Thymus (tissue), 2 donors: ENCODE data around the gene S100A3. TPM values are rescaled to one million over a fixed set of nuclear protein-coding genes. Genes with fewer than 3 reads are reported as not detected.

Experiments
- polyA plus RNA-seq: library from polyadenylated mRNA; stranded (reverse); fragments of 200-250 nt; gene quantifications from one replicate; pipeline ENCODE4 v1.2.3, GENCODE V29; 2013
- total RNA-seq: library from RNA; stranded (reverse); fragments of 120-200 nt; gene quantifications from one replicate; pipeline ENCODE4 v1.2.4, GENCODE V29; 2013
- donor health status: healthy.

S100A3 gene
- total and polyA plus RNA-seq, 2 donors, result 0.38 to 2.6 TPM

Other genes starting within 250 kb of the S100A3 start
- gene PGLYRP3, start 236.3 kb downstream of the S100A3 start, total RNA-seq, result 0.14 TPM
- 0.94 TPM for gene PGLYRP3, start 236.3 kb downstream of the S100A3 start, polyA plus RNA-seq
- gene PGLYRP4, start 200.4 kb downstream of the S100A3 start, total RNA-seq, result 1.3 TPM
- 6.1 TPM for gene PGLYRP4, start 200.4 kb downstream of the S100A3 start, polyA plus RNA-seq
- gene S100A9, start 191.4 kb downstream of the S100A3 start, total RNA-seq, result 281 TPM
- 1,119 TPM for gene S100A9, start 191.4 kb downstream of the S100A3 start, polyA plus RNA-seq
- gene S100A12, start 173.6 kb downstream of the S100A3 start, total RNA-seq, result 35.8 TPM
- 29.1 TPM for gene S100A12, start 173.6 kb downstream of the S100A3 start, polyA plus RNA-seq
- 291 TPM for gene S100A8, start 158.2 kb downstream of the S100A3 start, total RNA-seq
- 754 TPM for gene S100A8, start 158.2 kb downstream of the S100A3 start, polyA plus RNA-seq
- gene S100A7A, start 132.7 kb downstream of the S100A3 start, total RNA-seq, result not detected
- gene S100A7A, start 132.7 kb downstream of the S100A3 start, polyA plus RNA-seq, result 0.30 TPM
- 5.9 TPM for gene S100A7, start 88.6 kb downstream of the S100A3 start, total RNA-seq
- gene S100A7, start 88.6 kb downstream of the S100A3 start, polyA plus RNA-seq, result 247 TPM
- gene S100A6, start 13.3 kb downstream of the S100A3 start, total RNA-seq, result 131 TPM
- gene S100A6, start 13.3 kb downstream of the S100A3 start, polyA plus RNA-seq, result 654 TPM
- gene S100A5, start 8.3 kb downstream of the S100A3 start, total RNA-seq, result not detected
- 0.87 TPM for gene S100A5, start 8.3 kb downstream of the S100A3 start, polyA plus RNA-seq
- gene S100A4, start 3.5 kb downstream of the S100A3 start, total RNA-seq, result 76.8 TPM
- gene S100A4, start 3.5 kb downstream of the S100A3 start, polyA plus RNA-seq, result 305 TPM
- 9.8 TPM for gene S100A2, start 16.6 kb upstream of the S100A3 start, total RNA-seq
- gene S100A2, start 16.6 kb upstream of the S100A3 start, polyA plus RNA-seq, result 93.5 TPM
- gene S100A16, start 63.9 kb upstream of the S100A3 start, total RNA-seq, result 28.8 TPM
- 128 TPM for gene S100A16, start 63.9 kb upstream of the S100A3 start, polyA plus RNA-seq
- gene S100A14, start 67.1 kb upstream of the S100A3 start, total RNA-seq, result 137 TPM
- gene S100A14, start 67.1 kb upstream of the S100A3 start, polyA plus RNA-seq, result 302 TPM
- 32.0 TPM for gene S100A13, start 78.2 kb upstream of the S100A3 start, total RNA-seq
- gene S100A13, start 78.2 kb upstream of the S100A3 start, polyA plus RNA-seq, result 96.1 TPM
- gene S100A1, start 79.2 kb upstream of the S100A3 start, total RNA-seq, result 0.76 TPM
- gene S100A1, start 79.2 kb upstream of the S100A3 start, polyA plus RNA-seq, result 3.4 TPM
- 61.0 TPM for gene CHTOP, start 84.8 kb upstream of the S100A3 start, total RNA-seq
- gene CHTOP, start 84.8 kb upstream of the S100A3 start, polyA plus RNA-seq, result 111 TPM
- gene SNAPIN, start 109.4 kb upstream of the S100A3 start, total RNA-seq, result 50.3 TPM
- gene SNAPIN, start 109.4 kb upstream of the S100A3 start, polyA plus RNA-seq, result 48.2 TPM
- gene ILF2, start 121.7 kb upstream of the S100A3 start, total RNA-seq, result 435 TPM
- 91.2 TPM for gene ILF2, start 121.7 kb upstream of the S100A3 start, polyA plus RNA-seq
- 2.5 TPM for gene NPR1, start 129.4 kb upstream of the S100A3 start, total RNA-seq
- gene NPR1, start 129.4 kb upstream of the S100A3 start, polyA plus RNA-seq, result 10.1 TPM
- gene INTS3, start 178.8 kb upstream of the S100A3 start, total RNA-seq, result 18.2 TPM
- 59.9 TPM for gene INTS3, start 178.8 kb upstream of the S100A3 start, polyA plus RNA-seq
- 8.4 TPM for gene SLC27A3, start 226.1 kb upstream of the S100A3 start, total RNA-seq
- 48.5 TPM for gene SLC27A3, start 226.1 kb upstream of the S100A3 start, polyA plus RNA-seq